ENCODE data around the gene LCLAT1.

LCLAT1 gene

GRCh38 chr2:30653847-30654246 lies 206.8 kb downstream of the LCLAT1 start:
- no peaks in the 10 kb centered on the region for H3K4me1 ChIP-seq (ENCODE audit: insufficient read depth, low read length, poor library complexity, severe bottlenecking)
- no peaks in the 10 kb centered on the region for H3K79me2 ChIP-seq (ENCODE audit: insufficient read depth, low read length)
- H2AFZ ChIP-seq (ENCODE audit: low read length) = no peak overlapping the region
- no peak overlapping the region for H3K9ac ChIP-seq (ENCODE audit: low read depth, low read length, poor library complexity, severe bottlenecking)
- no peak overlapping the region for H3K4me3 ChIP-seq (ENCODE audit: low read length, poor library complexity, severe bottlenecking)
- H3F3A ChIP-seq (ENCODE audit: low read depth) = no peaks in the 10 kb centered on the region
- no peaks in the 10 kb centered on the region for H3K27me3 ChIP-seq (ENCODE audit: insufficient read depth, low read length, poor library complexity, severe bottlenecking)
- no peaks in the 10 kb centered on the region for H3K36me3 ChIP-seq (ENCODE audit: insufficient read depth, low read length)
- no peaks in the 10 kb centered on the region for H3K9me3 ChIP-seq (ENCODE audit: insufficient read depth, low read depth, low read length)
- H3K4me2 ChIP-seq (ENCODE audit: low read depth, low read length, poor library complexity, severe bottlenecking) = no peak overlapping the region
- H3K9me2 ChIP-seq (replicated peaks; ENCODE audit: low read depth, low read length) = no peaks in the 10 kb centered on the region
- TF ChIP-seq CTCF (conservative IDR thresholded peaks at IDR 0.05; ENCODE audit: low read length) = no peak
- no peak for TF ChIP-seq EZH2phosphoT487 (IDR thresholded peaks at IDR 0.05; ENCODE audit: borderline replicate concordance)
- no peaks in the 10 kb centered on the region for H4K20me1 ChIP-seq (ENCODE audit: insufficient read depth, low read length, poor library complexity, severe bottlenecking)

DNA sequence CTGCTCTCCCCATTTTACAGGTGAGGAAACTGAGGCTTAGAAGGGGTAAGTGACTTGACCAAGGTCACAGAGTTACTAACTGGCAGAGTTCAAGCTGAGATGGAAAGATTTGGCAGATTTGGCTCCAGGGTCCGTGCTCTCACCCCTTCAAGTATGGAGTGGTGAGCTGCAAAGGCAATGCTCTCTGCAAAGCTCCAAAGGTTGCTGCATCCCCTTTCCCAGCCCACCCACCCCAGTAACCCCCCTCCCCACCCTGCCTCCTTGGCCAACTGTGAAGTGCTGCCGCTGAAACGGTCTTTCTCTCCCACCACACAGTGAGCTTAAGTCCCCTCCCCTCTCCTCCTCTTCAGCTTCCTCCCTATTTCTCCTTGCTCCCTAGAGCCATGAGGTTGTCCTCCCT lies 207.4 kb downstream of the LCLAT1 start:
- Histone ChIP-seq H3K36me3 (ENCODE audit: insufficient read depth, low read length) (no peaks in the 10 kb centered on the region), H3K9ac (ENCODE audit: low read depth, low read length, poor library complexity, severe bottlenecking) (no peak overlapping the region), H3K4me1 (ENCODE audit: insufficient read depth, low read length, poor library complexity, severe bottlenecking) (no peaks in the 10 kb centered on the region), H2AFZ (ENCODE audit: low read length) (no peak overlapping the region), H3F3A (ENCODE audit: low read depth) (no peaks in the 10 kb centered on the region), H3K79me2 (ENCODE audit: insufficient read depth, low read length) (no peaks in the 10 kb centered on the region), H4K20me1 (ENCODE audit: insufficient read depth, low read length, poor library complexity, severe bottlenecking) (no peaks in the 10 kb centered on the region), H3K27me3 (ENCODE audit: insufficient read depth, low read length, poor library complexity, severe bottlenecking) (no peaks in the 10 kb centered on the region), H3K9me3 (ENCODE audit: insufficient read depth, low read depth, low read length) (no peaks in the 10 kb centered on the region), H3K4me2 (ENCODE audit: low read depth, low read length, poor library complexity, severe bottlenecking) (no peak overlapping the region), H3K4me3 (ENCODE audit: low read length, poor library complexity, severe bottlenecking) (no peak overlapping the region), H3K9me2 (replicated peaks; ENCODE audit: low read depth, low read length) (no peaks in the 10 kb centered on the region)
- TF ChIP-seq CTCF (conservative IDR thresholded peaks at IDR 0.05; ENCODE audit: low read length) = no peak
- TF ChIP-seq EZH2phosphoT487 (IDR thresholded peaks at IDR 0.05; ENCODE audit: borderline replicate concordance) = no peak

DNA sequence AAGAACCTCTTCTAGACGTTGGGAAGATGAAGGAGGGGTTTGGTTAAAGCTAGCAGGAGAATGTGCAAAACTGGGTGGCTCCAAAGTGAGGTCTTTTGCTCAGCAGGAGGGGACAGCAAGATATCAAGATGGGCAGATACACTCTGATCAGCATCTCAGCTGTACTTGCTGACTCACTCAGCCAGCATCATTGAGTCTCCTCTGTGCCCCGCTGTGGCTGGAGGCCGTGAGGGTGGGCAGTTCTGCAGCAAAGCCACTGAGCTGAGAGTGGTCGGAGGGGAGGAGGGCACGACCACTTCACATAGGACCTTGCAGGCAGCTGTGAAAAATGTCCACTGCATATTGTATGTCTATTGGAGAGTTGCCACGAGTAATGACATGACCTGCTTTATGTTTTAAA lies 208.2 kb downstream of the LCLAT1 start:
- H3K9me2 ChIP-seq (replicated peaks; ENCODE audit: low read depth, low read length) = no peaks in the 10 kb centered on the region
- H3K79me2 ChIP-seq (ENCODE audit: insufficient read depth, low read length) = no peaks in the 10 kb centered on the region
- no peak overlapping the region for H3K4me3 ChIP-seq (ENCODE audit: low read length, poor library complexity, severe bottlenecking)
- H3K27me3 ChIP-seq (ENCODE audit: insufficient read depth, low read length, poor library complexity, severe bottlenecking) = no peaks in the 10 kb centered on the region
- no peak for TF ChIP-seq CTCF (conservative IDR thresholded peaks at IDR 0.05; ENCODE audit: low read length)
- no peak for TF ChIP-seq EZH2phosphoT487 (IDR thresholded peaks at IDR 0.05; ENCODE audit: borderline replicate concordance)
- H3K9ac ChIP-seq (ENCODE audit: low read depth, low read length, poor library complexity, severe bottlenecking) = no peak overlapping the region
- no peaks in the 10 kb centered on the region for H3K36me3 ChIP-seq (ENCODE audit: insufficient read depth, low read length)
- no peaks in the 10 kb centered on the region for H3F3A ChIP-seq (ENCODE audit: low read depth)
- H3K4me1 ChIP-seq (ENCODE audit: insufficient read depth, low read length, poor library complexity, severe bottlenecking) = no peaks in the 10 kb centered on the region
- H2AFZ ChIP-seq (ENCODE audit: low read length) = no peak overlapping the region
- no peak overlapping the region for H3K4me2 ChIP-seq (ENCODE audit: low read depth, low read length, poor library complexity, severe bottlenecking)
- no peaks in the 10 kb centered on the region for H4K20me1 ChIP-seq (ENCODE audit: insufficient read depth, low read length, poor library complexity, severe bottlenecking)
- H3K9me3 ChIP-seq (ENCODE audit: insufficient read depth, low read depth, low read length) = no peaks in the 10 kb centered on the region

Data from Loucy (cell line).